Tibial nerve (tissue), 4 donors: Measurements from ENCODE around the gene CREB3. TPM values are rescaled to one million over a fixed set of nuclear protein-coding genes. Genes with fewer than 3 reads are reported as not detected.

Source experiments
- DNase-seq, 2 donors: peaks; one replicate each; pipeline ENCODE4 v3.0.0-alpha.2; 2019; ENCODE audit warnings: low spot score in 2 of 2
- H3K27ac ChIP-seq, 4 donors: fragments of 200-600 bp; sonication (generic) in 3 of 4; one replicate each; pipeline ENCODE4 v1.5.1; 2017 to 2019; ENCODE audit warnings: mild to moderate bottlenecking in 1 of 4
- H3K27me3 ChIP-seq, 2 donors: fragments of 200-600 bp; sonication (generic) in 1 of 2; one replicate each; pipeline versions ENCODE4 v1.5.1 to v1.6.0; 2017 to 2019
- H3K36me3 ChIP-seq, 3 donors: fragments of 200-600 bp; sonication (generic); one replicate each; pipeline ENCODE4 v1.5.1; 2018 to 2019
- H3K4me1 ChIP-seq, 4 donors: fragments of 200-600 bp; sonication (generic) in 3 of 4; one replicate each; pipeline ENCODE4 v1.5.1; 2017 to 2019
- H3K4me3 ChIP-seq, 4 donors: fragments of 200-600 bp; sonication (generic) in 3 of 4; one replicate each; pipeline ENCODE4 v1.5.1; 2017 to 2019; ENCODE audit warnings: mild to moderate bottlenecking in 1 of 4, moderate library complexity in 1 of 4
- H3K9me3 ChIP-seq, 4 donors: fragments of 200-600 bp; sonication (generic) in 3 of 4; one replicate each; pipeline ENCODE4 v1.5.1; 2017 to 2019
- EP300 ChIP-seq, 2 donors: sonication (generic); formaldehyde crosslinking; IDR thresholded peaks; one replicate each; pipeline ENCODE4 v1.6.1; 2017; ENCODE audit warnings: antibody characterized with exemption in 2 of 2, mild to moderate bottlenecking in 1 of 2
- POLR2A ChIP-seq, 2 donors: fragments of 450-650 bp; IDR thresholded peaks; one replicate each; pipeline ENCODE4 v1.6.1; 2017; ENCODE audit warnings: antibody characterized with exemption in 2 of 2, mild to moderate bottlenecking in 2 of 2, moderate library complexity in 2 of 2
- WGBS, 2 donors: methylation state at CpG; one replicate each; pipeline ENCODE4 v1.1.5; 2018; 5-methylcytosine and 5-hydroxymethylcytosine counted together
- total RNA-seq, 4 donors: library from RNA; depleted of rRNA; stranded (reverse); fragments of >200 nt; gene quantifications; one replicate each; pipeline ENCODE4 v1.1.0, GENCODE V29; 2016
- TF ChIP-seq, protein P1 (sequence below), 5 experiments: fragments of 200-600 bp in 3 of 5; fragments of 450-650 bp in 2 of 5; sonication (generic) in 3 of 5; IDR thresholded peaks; one replicate each; pipeline ENCODE4 v1.5.1; 2016 to 2019; ENCODE audit warnings: antibody characterized with exemption in 5 of 5, mild to moderate bottlenecking in 3 of 5, moderate library complexity in 2 of 5

The CREB3 gene
- total RNA-seq, 4 donors from 2014 or later: 41.6 to 70.1 (median 53.5) TPM

DNA sequence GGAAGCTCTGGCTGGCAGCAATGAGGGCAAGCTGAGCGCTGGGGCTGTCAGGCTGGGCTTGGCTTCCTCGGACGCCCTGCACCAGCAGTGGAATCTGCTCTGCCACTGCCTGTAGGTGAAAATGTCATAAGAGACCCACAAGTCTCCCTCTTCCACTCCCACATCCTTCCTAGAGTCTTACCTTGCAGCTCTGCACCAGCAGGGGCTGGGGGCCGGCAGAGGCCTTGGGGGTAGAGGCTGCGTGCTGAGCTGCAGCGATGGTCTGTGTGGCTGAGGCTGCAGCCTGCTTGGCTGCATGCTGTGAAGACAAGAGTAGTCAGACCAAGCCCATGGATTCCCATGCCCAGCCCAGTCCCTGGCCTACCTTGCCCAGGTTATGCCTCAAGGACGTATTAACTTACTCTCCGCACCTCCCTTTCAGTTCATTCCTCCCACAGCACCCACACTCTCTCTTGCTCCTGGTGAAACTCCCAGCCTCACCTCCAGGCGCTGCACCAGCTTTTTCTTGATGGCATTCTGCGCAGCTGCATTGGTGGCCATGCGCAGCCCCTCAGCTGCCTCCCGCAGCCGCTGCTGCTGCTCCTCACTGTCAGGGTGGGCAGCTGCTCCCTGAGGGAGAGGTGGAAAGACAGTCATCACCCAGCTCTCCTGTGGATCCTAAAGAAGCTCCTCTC is 17.8 kb upstream of the CREB3 start:
- Histone ChIP-seq H3K9me3 (no peaks in the 10 kb centered on the region), H3K4me3 (no peak overlapping the region), H3K36me3 (peaks cover 7 to 99% (median 87%) of the 10 kb centered on the region in 3 donors), H3K27ac (no peak overlapping the region), H3K4me1 (no peaks in the 10 kb centered on the region), H3K27me3 (no peaks in the 10 kb centered on the region)
- DNase-seq: no peak
- TF ChIP-seq POLR2A (IDR thresholded peaks at IDR 0.05) (no peak), EP300 (IDR thresholded peaks at IDR 0.05) (no peak)
- TF ChIP-seq, protein P1, sequence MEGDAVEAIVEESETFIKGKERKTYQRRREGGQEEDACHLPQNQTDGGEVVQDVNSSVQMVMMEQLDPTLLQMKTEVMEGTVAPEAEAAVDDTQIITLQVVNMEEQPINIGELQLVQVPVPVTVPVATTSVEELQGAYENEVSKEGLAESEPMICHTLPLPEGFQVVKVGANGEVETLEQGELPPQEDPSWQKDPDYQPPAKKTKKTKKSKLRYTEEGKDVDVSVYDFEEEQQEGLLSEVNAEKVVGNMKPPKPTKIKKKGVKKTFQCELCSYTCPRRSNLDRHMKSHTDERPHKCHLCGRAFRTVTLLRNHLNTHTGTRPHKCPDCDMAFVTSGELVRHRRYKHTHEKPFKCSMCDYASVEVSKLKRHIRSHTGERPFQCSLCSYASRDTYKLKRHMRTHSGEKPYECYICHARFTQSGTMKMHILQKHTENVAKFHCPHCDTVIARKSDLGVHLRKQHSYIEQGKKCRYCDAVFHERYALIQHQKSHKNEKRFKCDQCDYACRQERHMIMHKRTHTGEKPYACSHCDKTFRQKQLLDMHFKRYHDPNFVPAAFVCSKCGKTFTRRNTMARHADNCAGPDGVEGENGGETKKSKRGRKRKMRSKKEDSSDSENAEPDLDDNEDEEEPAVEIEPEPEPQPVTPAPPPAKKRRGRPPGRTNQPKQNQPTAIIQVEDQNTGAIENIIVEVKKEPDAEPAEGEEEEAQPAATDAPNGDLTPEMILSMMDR (IDR thresholded peaks at IDR 0.05): no peak
- 93 to 99% methylated on average over 13 of the region's 13 CpGs for WGBS, 2 donors

DNA sequence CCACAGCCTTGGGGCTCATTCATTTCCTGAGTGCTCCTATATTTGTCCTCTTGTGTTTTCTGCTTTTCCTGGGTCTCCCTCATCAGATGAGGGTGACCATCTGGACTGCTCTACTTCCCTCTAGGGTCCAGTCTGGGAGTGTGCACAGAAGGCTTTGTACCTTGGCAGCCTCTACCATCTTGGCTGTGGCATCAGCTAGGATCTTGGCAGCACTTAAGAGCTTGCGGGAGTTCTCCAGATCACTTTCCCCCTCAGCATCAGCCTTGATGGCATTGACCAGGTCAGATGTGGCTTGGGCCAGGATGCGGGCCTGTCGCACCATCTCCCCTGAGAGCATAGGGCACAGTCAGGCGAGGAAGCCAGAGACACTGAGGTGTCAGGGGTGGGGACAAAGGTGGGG is 16.2 kb upstream of the CREB3 start:
- Histone ChIP-seq H3K27ac (no peak overlapping the region), H3K4me1 (no peaks in the 10 kb centered on the region), H3K36me3 (peaks cover 7 to 100% (median 87%) of the 10 kb centered on the region in 3 donors), H3K9me3 (no peaks in the 10 kb centered on the region), H3K4me3 (no peak overlapping the region), H3K27me3 (no peaks in the 10 kb centered on the region)
- DNase-seq: no peak
- TF ChIP-seq, protein P1 (IDR thresholded peaks at IDR 0.05): no peak
- TF ChIP-seq POLR2A (IDR thresholded peaks at IDR 0.05) (no peak), EP300 (IDR thresholded peaks at IDR 0.05) (no peak)
- 80 to 89% methylated on average over 4 of the region's 4 CpGs for WGBS, 2 donors

DNA sequence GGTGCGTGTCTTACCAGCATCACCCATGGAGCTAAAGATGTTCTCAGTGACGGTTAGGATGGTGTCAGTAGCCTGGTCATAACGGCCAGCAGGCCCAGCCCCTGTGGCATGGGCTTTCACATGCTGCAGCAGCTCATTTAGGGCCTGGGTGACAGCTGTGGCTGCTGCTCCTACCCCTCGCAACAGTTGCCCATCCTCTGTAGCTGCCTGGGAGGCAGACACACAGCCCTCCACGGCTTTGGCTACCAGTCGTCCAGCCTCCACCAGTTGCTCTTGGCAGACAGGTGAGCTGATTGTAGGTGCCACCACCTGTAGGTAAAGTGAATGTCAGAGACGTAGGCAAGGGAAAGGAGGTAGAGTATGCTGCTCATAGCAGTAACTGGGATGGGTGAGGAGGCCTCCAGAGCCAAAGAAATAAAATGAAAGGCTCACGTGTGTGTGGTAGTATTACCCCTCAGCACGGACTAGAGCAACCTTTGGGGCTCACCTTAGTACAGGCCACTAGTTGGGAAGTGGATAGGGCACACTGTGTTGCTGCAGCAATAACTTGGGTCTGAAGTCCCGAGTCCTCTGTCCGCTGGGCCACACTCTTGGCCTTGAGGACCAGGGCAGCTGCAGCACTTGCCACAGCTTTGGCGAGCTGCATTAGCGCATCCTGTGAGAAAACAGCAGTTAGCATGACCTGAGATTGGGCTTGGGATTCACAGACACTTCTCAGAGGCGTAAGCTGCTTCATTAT is 15.2 kb upstream of the CREB3 start:
- no peaks in the 10 kb centered on the region for H3K27me3 ChIP-seq
- no peak overlapping the region for H3K27ac ChIP-seq
- H3K9me3 ChIP-seq: no peaks in the 10 kb centered on the region
- H3K4me3 ChIP-seq: no peak overlapping the region
- no peak for DNase-seq
- peaks cover 14 to 100% (median 79%) of the 10 kb centered on the region in 3 donors for H3K36me3 ChIP-seq
- 87 to 92% methylated on average over 12 to 14 of the region's 14 CpGs for WGBS, 2 donors
- TF ChIP-seq EP300 (IDR thresholded peaks at IDR 0.05): no peak
- TF ChIP-seq POLR2A (IDR thresholded peaks at IDR 0.05): no peak
- TF ChIP-seq, protein P1 (IDR thresholded peaks at IDR 0.05): no peak
- H3K4me1 ChIP-seq: no peaks in the 10 kb centered on the region

DNA sequence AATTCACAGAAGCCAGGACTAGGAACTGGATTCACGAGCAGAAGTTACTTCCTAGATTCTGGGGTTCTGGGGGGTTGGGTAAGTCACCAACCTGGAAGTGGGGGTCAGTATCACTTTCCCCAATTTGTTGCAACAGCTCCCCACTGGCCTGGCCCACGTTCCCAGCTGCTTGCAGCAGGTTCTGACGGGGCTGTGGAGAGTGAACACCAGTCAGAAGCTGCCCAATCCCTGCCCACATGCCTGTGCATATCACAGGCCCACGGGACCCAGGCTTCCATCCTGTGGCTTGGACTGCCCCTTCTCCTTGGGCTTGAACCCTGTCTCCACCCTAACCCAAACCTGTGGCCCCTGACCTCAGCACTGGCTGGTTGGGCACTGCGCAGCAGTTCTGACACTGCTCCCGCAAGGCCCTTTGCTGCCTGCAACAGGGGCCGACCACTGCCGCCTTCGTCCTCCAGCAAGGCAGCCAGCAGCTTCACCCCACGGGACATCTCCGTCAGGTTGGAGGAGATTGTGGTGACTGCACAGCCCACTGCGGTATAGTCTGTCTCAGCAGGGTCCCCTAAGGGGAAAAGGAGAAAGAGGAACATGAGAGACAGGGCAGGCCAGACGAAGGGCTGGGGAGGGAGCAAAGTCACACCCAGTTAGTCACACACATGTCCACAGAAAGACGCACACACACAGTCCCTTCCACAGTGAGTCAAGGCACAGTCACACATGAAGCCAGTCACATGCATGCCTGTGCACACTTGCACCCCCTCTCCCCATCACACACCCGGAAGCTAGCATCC is 13.6 kb upstream of the CREB3 start:
- WGBS, 2 donors: 80 to 87% methylated on average over 15 of the region's 15 CpGs
- H3K27me3 ChIP-seq: no peaks in the 10 kb centered on the region
- no peak overlapping the region for H3K27ac ChIP-seq
- no peak for DNase-seq
- no peaks in the 10 kb centered on the region for H3K9me3 ChIP-seq
- no peak overlapping the region for H3K4me3 ChIP-seq
- TF ChIP-seq, protein P1 (IDR thresholded peaks at IDR 0.05): no peak
- TF ChIP-seq EP300 (IDR thresholded peaks at IDR 0.05): no peak
- no peaks in the 10 kb centered on the region for H3K4me1 ChIP-seq
- H3K36me3 ChIP-seq: peaks cover 13 to 100% (median 68%) of the 10 kb centered on the region in 3 donors
